Peyer's patch (tissue), 4 donors: ENCODE data around the gene NPM3. TPM values are rescaled to one million over a fixed set of nuclear protein-coding genes. Genes with fewer than 3 reads are reported as not detected.

Source experiments
- DNase-seq, 3 donors: peaks; one replicate each; pipeline ENCODE4 v3.0.0-alpha.2; 2017 to 2019
- H3K27ac ChIP-seq, 4 donors: fragments of 200-600 bp; sonication (generic); one replicate each; pipeline ENCODE4 v1.5.1; 2016 to 2019
- H3K27me3 ChIP-seq, 2 donors: fragments of 200-600 bp; sonication (generic); one replicate each; pipeline ENCODE4 v1.5.1; 2019
- H3K36me3 ChIP-seq, 3 donors: fragments of 200-600 bp; sonication (generic); one replicate each; pipeline ENCODE4 v1.5.1; 2016 to 2019
- H3K4me1 ChIP-seq, 4 donors: fragments of 200-600 bp; sonication (generic); one replicate each; pipeline ENCODE4 v1.5.1; 2016 to 2019
- H3K4me3 ChIP-seq, 4 donors: fragments of 200-600 bp; sonication (generic); 1 replicate in 3 of 4; 2 replicates in 1 of 4; pipeline ENCODE4 v1.5.1; 2016 to 2019; ENCODE audit warnings: mild to moderate bottlenecking in 1 of 4
- H3K9me3 ChIP-seq, 4 donors: fragments of 200-600 bp; sonication (generic); one replicate each; pipeline ENCODE4 v1.5.1; 2016 to 2019; ENCODE audit warnings: mild to moderate bottlenecking in 1 of 4
- POLR2A ChIP-seq, 2 donors: fragments of 450-650 bp; IDR thresholded peaks; one replicate each; pipeline ENCODE4 v1.5.1; 2017; ENCODE audit warnings: antibody characterized with exemption in 2 of 2, mild to moderate bottlenecking in 2 of 2, moderate library complexity in 2 of 2
- total RNA-seq, 4 donors: library from RNA; depleted of rRNA; stranded (reverse); fragments of >200 nt; gene quantifications; one replicate each; pipeline ENCODE4 v1.1.0, GENCODE V29; 2016
- TF ChIP-seq, protein P1 (sequence below), 6 experiments: fragments of 450-650 bp in 4 of 6; fragments of 200-600 bp in 2 of 6; sonication (generic) in 1 of 6; IDR thresholded peaks; one replicate each; pipeline ENCODE4 v1.5.1; 2017 to 2019; ENCODE audit warnings: antibody characterized with exemption in 6 of 6, mild to moderate bottlenecking in 3 of 6, moderate library complexity in 1 of 6

Gene NPM3
- total RNA-seq, 4 donors from 2014 or later, result 7.7 to 25.6 (median 11.2) TPM

GRCh38 chr10:101762736-101763135, 20.5 kb downstream of the NPM3 start:
- no peak for DNase-seq
- Histone ChIP-seq H3K4me3 (no peak overlapping the region), H3K4me1 (no peaks in the 10 kb centered on the region), H3K9me3 (no peaks in the 10 kb centered on the region), H3K27me3 (no peaks in the 10 kb centered on the region), H3K27ac (no peak overlapping the region), H3K36me3 (no peaks in the 10 kb centered on the region)
- TF ChIP-seq, protein P1, sequence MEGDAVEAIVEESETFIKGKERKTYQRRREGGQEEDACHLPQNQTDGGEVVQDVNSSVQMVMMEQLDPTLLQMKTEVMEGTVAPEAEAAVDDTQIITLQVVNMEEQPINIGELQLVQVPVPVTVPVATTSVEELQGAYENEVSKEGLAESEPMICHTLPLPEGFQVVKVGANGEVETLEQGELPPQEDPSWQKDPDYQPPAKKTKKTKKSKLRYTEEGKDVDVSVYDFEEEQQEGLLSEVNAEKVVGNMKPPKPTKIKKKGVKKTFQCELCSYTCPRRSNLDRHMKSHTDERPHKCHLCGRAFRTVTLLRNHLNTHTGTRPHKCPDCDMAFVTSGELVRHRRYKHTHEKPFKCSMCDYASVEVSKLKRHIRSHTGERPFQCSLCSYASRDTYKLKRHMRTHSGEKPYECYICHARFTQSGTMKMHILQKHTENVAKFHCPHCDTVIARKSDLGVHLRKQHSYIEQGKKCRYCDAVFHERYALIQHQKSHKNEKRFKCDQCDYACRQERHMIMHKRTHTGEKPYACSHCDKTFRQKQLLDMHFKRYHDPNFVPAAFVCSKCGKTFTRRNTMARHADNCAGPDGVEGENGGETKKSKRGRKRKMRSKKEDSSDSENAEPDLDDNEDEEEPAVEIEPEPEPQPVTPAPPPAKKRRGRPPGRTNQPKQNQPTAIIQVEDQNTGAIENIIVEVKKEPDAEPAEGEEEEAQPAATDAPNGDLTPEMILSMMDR (IDR thresholded peaks at IDR 0.05), result no peak
- no peak for TF ChIP-seq POLR2A (IDR thresholded peaks at IDR 0.05)

- H3K4me3 ChIP-seq, result no peak overlapping the region
- TF ChIP-seq POLR2A (IDR thresholded peaks at IDR 0.05), result no peak
- TF ChIP-seq, protein P1 (IDR thresholded peaks at IDR 0.05), result no peak
- no peaks in the 10 kb centered on the region for H3K9me3 ChIP-seq
- no peaks in the 10 kb centered on the region for H3K36me3 ChIP-seq
- no peaks in the 10 kb centered on the region for H3K4me1 ChIP-seq
- H3K27me3 ChIP-seq, result no peaks in the 10 kb centered on the region
- no peak overlapping the region for H3K27ac ChIP-seq
- DNase-seq, result no peak
Measured at GRCh38 chr10:101761226-101761625, 22.0 kb downstream of the NPM3 start.

GRCh38 chr10:101760510-101760909, 22.7 kb downstream of the NPM3 start:
- Histone ChIP-seq H3K27me3 (no peaks in the 10 kb centered on the region), H3K4me3 (no peak overlapping the region), H3K9me3 (no peaks in the 10 kb centered on the region), H3K36me3 (no peaks in the 10 kb centered on the region), H3K4me1 (no peaks in the 10 kb centered on the region), H3K27ac (no peak overlapping the region)
- no peak for DNase-seq
- no peak for TF ChIP-seq POLR2A (IDR thresholded peaks at IDR 0.05)

DNA sequence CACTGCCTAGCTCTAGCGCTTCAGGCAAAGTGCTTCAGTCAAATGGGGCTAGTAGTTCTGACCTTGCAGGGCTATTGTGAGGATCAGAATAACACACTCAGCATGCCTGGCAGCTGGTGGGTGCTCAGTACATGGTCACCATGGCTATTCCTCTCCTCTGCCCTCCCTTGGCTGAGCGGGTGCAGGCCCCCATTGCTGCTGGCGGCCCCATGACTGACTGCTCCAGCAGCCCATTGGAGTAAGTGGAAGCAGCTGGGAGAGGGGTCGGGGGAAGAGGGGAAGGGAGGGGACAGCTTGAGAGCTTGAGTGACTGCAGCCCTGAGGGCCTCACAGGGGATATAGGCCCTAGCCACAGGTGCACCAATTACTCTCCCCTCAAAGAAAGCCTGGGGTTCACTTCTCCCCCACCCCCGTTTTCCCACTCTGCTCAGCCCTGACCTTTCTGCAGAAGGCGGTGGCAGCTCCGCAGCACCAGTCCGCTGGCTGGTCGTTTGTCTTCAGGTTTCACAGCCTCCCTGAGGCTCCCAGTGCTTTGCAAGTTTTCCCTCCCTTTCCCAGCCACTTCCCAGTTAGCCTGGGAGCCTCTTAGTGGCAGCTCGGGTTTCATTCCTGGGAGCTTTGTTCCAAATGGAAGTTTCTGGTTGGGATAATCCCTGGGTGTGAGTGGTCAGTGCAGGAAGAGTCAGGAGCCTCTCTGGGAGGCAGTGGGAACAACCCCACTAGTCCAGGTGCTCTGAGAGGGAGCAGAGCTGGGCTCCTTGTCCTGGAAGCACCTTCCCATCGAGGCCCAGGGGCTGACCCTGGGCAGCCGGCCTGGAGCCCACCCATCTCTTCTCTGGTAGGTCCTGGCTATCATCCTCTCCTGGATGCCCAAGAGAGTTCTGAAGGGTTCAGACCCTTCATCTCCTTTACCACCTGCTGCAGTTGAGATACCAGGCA, 23.7 kb downstream of the NPM3 start:
- no peaks in the 10 kb centered on the region for H3K36me3 ChIP-seq
- DNase-seq, result no peak
- no peak overlapping the region for H3K27ac ChIP-seq
- H3K4me3 ChIP-seq, result no peak overlapping the region
- no peaks in the 10 kb centered on the region for H3K27me3 ChIP-seq
- TF ChIP-seq, protein P1 (IDR thresholded peaks at IDR 0.05), result no peak
- TF ChIP-seq POLR2A (IDR thresholded peaks at IDR 0.05), result no peak
- H3K4me1 ChIP-seq, result no peaks in the 10 kb centered on the region
- H3K9me3 ChIP-seq, result no peaks in the 10 kb centered on the region

DNA sequence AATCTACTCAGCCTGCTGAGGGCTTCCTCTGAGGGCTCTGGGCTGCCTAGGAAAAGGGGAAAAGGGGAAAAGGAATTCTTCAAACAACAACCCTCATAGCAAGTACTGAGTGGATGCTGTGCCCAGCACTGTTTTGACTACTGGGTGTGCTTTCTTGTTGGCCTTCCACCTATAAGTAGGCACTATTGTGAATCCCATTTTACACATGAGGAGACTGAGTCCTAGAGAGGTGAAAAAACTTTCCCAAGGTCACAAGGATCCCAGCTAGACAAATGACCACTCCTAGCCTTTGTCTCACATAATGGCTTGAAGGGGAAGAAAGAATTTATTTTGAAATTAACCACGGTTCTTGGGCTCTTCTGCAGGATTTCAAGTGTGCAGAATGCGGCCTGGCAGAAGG, 24.4 kb downstream of the NPM3 start:
- Histone ChIP-seq H3K9me3 (no peaks in the 10 kb centered on the region), H3K4me3 (no peak overlapping the region), H3K27me3 (no peaks in the 10 kb centered on the region), H3K36me3 (no peaks in the 10 kb centered on the region), H3K27ac (no peak overlapping the region), H3K4me1 (no peaks in the 10 kb centered on the region)
- TF ChIP-seq, protein P1 (IDR thresholded peaks at IDR 0.05), result no peak
- no peak for TF ChIP-seq POLR2A (IDR thresholded peaks at IDR 0.05)
- DNase-seq, result no peak

- Histone ChIP-seq H3K36me3 (no peaks in the 10 kb centered on the region), H3K4me3 (no peak overlapping the region), H3K27ac (no peak overlapping the region), H3K4me1 (no peaks in the 10 kb centered on the region), H3K9me3 (no peaks in the 10 kb centered on the region), H3K27me3 (no peaks in the 10 kb centered on the region)
- no peak for DNase-seq
- no peak for TF ChIP-seq POLR2A (IDR thresholded peaks at IDR 0.05)
- TF ChIP-seq, protein P1 (IDR thresholded peaks at IDR 0.05), result no peak
Measured at GRCh38 chr10:101752241-101752640, 31.0 kb downstream of the NPM3 start.
